Transverse colon (tissue), 4 donors: ENCODE data around the gene SRM.

ENCODE experiments used
- POLR2A ChIP-seq: fragments of 450-650 bp; IDR thresholded peaks from one replicate; pipeline ENCODE4 v1.6.1; 2016; ENCODE audit warnings: antibody characterized with exemption, mild to moderate bottlenecking, moderate library complexity
- POLR2AphosphoS5 ChIP-seq, 3 donors: sonication (generic); formaldehyde crosslinking; IDR thresholded peaks; one replicate each; pipeline ENCODE4 v1.6.1; 2016; ENCODE audit warnings: antibody characterized with exemption in 3 of 3
- TF ChIP-seq, protein P1 (sequence below), 5 experiments: fragments of 200-600 bp in 3 of 5; fragments of 450-650 bp in 2 of 5; sonication (generic) in 3 of 5; IDR thresholded peaks; 1 replicate in 2 of 5; 2 replicates in 3 of 5; pipeline ENCODE4 v1.5.1; 2016 to 2017; ENCODE audit warnings: antibody characterized with exemption in 5 of 5, inconsistent platforms in 3 of 5, mild to moderate bottlenecking in 2 of 5, moderate library complexity in 1 of 5

DNA sequence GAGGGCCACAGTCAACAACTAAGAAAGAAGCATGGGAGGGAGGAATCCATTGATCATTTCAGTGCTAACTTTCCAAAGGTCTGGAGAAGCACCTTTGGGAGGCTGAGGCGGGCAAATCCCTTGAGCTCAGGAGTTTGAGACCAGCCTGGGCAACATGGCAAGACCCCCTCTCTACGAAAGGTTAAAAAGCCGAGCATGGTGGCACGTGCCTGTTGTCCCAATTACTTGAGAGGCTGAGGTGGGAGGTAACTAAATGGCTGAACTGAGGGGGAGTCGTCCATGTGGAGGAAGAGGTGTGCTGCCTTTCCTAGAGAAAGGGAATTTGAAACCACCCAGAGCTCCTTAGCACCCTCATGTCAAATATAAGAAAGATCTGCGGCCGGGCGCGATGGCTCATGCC is 29.0 kb downstream of the SRM start:
- TF ChIP-seq, protein P1, sequence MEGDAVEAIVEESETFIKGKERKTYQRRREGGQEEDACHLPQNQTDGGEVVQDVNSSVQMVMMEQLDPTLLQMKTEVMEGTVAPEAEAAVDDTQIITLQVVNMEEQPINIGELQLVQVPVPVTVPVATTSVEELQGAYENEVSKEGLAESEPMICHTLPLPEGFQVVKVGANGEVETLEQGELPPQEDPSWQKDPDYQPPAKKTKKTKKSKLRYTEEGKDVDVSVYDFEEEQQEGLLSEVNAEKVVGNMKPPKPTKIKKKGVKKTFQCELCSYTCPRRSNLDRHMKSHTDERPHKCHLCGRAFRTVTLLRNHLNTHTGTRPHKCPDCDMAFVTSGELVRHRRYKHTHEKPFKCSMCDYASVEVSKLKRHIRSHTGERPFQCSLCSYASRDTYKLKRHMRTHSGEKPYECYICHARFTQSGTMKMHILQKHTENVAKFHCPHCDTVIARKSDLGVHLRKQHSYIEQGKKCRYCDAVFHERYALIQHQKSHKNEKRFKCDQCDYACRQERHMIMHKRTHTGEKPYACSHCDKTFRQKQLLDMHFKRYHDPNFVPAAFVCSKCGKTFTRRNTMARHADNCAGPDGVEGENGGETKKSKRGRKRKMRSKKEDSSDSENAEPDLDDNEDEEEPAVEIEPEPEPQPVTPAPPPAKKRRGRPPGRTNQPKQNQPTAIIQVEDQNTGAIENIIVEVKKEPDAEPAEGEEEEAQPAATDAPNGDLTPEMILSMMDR (IDR thresholded peaks at IDR 0.05): no peak
- TF ChIP-seq POLR2AphosphoS5 (IDR thresholded peaks at IDR 0.05) (peak in 1 of 3 donors; percentile 36), POLR2A (peak; percentile 20)
